Ascending aorta (tissue), 2 donors: Measurements from ENCODE around the gene AGTR1. TPM values are rescaled to one million over a fixed set of nuclear protein-coding genes. Genes with fewer than 3 reads are reported as not detected.

Experiments used
- DNase-seq, 2 donors: peaks; one replicate each; pipeline ENCODE4 v3.0.0-alpha.2; 2019; ENCODE audit warnings: low spot score in 2 of 2
- H3K27ac ChIP-seq, 2 donors: fragments of 200-600 bp; sonication (generic); one replicate each; pipeline ENCODE4 v1.5.1; 2016 to 2017; ENCODE audit warnings: mild to moderate bottlenecking in 1 of 2
- H3K27me3 ChIP-seq: fragments of 200-600 bp; sonication (generic); one replicate; pipeline ENCODE4 v1.5.1; 2017
- H3K36me3 ChIP-seq, 2 donors: fragments of 200-600 bp; sonication (generic); one replicate each; pipeline ENCODE4 v1.5.1; 2016
- H3K4me1 ChIP-seq, 2 donors: fragments of 200-600 bp; sonication (generic); one replicate each; pipeline ENCODE4 v1.5.1; 2016 to 2017; ENCODE audit warnings: mild to moderate bottlenecking in 1 of 2
- H3K4me3 ChIP-seq, 2 donors: fragments of 200-600 bp; sonication (generic); one replicate each; pipeline ENCODE4 v1.5.1; 2016 to 2017; ENCODE audit warnings: mild to moderate bottlenecking in 1 of 2
- H3K9me3 ChIP-seq, 2 donors: fragments of 200-600 bp; sonication (generic); one replicate each; pipeline ENCODE4 v1.5.1; 2016
- intact Hi-C: fragments of 100-400 bp; cut with DNase I; formaldehyde crosslinking; loops from one replicate; pipeline ENCODE4 v1.15.1; 2023
- total RNA-seq: library from RNA; depleted of rRNA; stranded (reverse); fragments of >200 nt; gene quantifications from one replicate; pipeline ENCODE4 v1.1.0, GENCODE V29; 2016
- TF ChIP-seq, protein P1 (sequence below), 3 experiments: fragments of 200-600 bp in 2 of 3; fragments of 450-650 bp in 1 of 3; sonication (generic) in 2 of 3; IDR thresholded peaks; one replicate each; pipeline ENCODE4 v1.5.1; 2016 to 2019; ENCODE audit warnings: antibody characterized with exemption in 3 of 3, mild to moderate bottlenecking in 1 of 3, moderate library complexity in 1 of 3

The AGTR1 gene
- total RNA-seq, 1 donor from 2014 or later = 20.0 TPM

DNA sequence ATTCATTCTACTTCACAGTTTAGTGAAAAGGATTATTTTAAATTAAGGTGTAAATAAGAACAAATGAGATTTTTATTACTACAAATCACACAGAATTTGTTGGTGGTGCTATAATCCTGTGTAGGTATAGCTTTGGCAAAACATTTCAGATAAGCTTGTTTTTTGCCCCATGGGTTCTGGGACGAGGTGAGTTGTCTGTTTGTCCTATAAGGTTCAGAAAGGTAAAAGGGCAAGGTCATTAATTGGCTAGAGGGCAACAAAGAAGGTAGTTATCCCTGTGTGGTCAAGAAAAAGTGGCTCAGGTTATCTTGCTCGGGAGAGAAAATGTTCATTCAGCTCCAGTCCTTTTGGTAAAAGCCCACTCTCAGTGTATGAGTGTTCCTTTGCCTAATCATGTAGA, 23.2 kb downstream of the AGTR1 start:
- Histone ChIP-seq H3K4me3 (no peak overlapping the region), H3K9me3 (no peaks in the 10 kb centered on the region), H3K36me3 (no peaks in the 10 kb centered on the region), H3K27me3 (no peaks in the 10 kb centered on the region), H3K27ac (no peak overlapping the region), H3K4me1 (no peaks in the 10 kb centered on the region)
- no peak for DNase-seq
- TF ChIP-seq, protein P1, sequence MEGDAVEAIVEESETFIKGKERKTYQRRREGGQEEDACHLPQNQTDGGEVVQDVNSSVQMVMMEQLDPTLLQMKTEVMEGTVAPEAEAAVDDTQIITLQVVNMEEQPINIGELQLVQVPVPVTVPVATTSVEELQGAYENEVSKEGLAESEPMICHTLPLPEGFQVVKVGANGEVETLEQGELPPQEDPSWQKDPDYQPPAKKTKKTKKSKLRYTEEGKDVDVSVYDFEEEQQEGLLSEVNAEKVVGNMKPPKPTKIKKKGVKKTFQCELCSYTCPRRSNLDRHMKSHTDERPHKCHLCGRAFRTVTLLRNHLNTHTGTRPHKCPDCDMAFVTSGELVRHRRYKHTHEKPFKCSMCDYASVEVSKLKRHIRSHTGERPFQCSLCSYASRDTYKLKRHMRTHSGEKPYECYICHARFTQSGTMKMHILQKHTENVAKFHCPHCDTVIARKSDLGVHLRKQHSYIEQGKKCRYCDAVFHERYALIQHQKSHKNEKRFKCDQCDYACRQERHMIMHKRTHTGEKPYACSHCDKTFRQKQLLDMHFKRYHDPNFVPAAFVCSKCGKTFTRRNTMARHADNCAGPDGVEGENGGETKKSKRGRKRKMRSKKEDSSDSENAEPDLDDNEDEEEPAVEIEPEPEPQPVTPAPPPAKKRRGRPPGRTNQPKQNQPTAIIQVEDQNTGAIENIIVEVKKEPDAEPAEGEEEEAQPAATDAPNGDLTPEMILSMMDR (IDR thresholded peaks at IDR 0.05) = no peak
- intact Hi-C loops = no loop called here

DNA sequence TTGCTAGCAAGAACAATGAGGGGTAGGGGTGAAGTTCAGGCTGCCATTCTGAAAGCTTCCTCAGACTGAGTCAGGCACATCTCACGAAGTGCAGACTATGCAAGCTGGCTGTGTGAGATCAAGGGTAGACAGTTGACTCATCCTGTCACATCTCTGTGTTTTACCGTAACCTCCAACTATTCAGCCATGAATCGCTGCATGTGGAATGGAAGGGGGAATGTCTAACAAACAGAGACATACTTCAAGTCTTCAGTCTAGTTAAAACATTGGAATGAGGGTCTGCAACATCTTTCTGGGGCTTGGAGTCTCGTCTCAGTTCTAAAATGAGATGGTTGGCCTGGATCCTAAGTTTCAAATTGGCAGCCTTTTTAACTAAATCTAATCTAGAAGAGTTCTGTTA, 25.9 kb downstream of the AGTR1 start:
- intact Hi-C loops = no loop called here

DNA sequence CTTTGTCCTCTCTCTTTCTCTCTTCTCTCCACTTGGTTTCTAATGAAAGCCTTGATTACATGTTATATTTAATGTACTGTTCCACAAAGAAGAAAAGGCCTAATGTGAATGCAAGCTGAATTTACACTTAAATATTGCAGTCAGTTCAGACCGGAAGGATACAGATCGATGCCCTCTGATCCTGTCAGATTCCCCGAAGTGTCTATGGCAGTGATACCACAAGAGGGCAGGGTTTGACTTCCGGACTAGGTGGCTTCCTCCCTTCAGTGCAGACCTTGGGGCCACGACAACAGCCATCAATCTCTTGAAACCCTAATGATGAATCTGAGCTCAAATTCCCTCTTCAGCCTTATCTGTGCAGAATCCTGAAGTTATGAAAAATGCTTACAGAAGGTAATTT, 29.5 kb downstream of the AGTR1 start:
- H3K27me3 ChIP-seq = no peaks in the 10 kb centered on the region
- no peaks in the 10 kb centered on the region for H3K36me3 ChIP-seq
- DNase-seq = no peak
- H3K27ac ChIP-seq = no peak overlapping the region
- no peaks in the 10 kb centered on the region for H3K9me3 ChIP-seq
- intact Hi-C loops = no loop called here
- H3K4me1 ChIP-seq = no peaks in the 10 kb centered on the region
- TF ChIP-seq, protein P1 (IDR thresholded peaks at IDR 0.05) = peak in 2 of 3 experiments; percentile 4 to 13
- no peak overlapping the region for H3K4me3 ChIP-seq

More for the DNA sequence above, 25.9 kb downstream of the AGTR1 start:
- TF ChIP-seq, protein P1 (IDR thresholded peaks at IDR 0.05) = no peak
- no peaks in the 10 kb centered on the region for H3K9me3 ChIP-seq
- DNase-seq = no peak
- no peaks in the 10 kb centered on the region for H3K27me3 ChIP-seq
- no peaks in the 10 kb centered on the region for H3K4me1 ChIP-seq
- H3K27ac ChIP-seq = no peak overlapping the region
- H3K4me3 ChIP-seq = no peak overlapping the region
- H3K36me3 ChIP-seq = no peaks in the 10 kb centered on the region

DNA sequence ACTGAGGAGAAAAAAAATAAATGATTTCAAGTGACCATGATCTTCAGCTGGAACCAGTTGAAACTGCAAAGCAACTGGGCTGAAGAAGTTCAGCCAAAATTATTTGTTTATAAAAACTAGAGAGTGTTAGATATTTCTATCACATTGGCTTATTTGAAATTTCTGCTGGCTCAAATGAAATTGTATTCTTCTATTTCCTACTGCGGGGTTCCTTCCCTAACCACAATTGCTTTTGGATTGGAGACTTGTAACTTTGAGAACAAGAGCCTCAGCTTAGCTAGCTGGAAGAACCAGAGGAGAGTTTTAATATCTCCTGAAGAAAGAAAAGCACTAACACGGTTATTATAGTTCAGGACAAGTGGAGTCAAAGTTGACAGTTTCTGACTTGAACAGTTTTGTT, 31.1 kb downstream of the AGTR1 start:
- no peaks in the 10 kb centered on the region for H3K27me3 ChIP-seq
- intact Hi-C loops = no loop called here
- no peaks in the 10 kb centered on the region for H3K4me1 ChIP-seq
- DNase-seq = no peak
- TF ChIP-seq, protein P1 (IDR thresholded peaks at IDR 0.05) = no peak
- H3K4me3 ChIP-seq = no peak overlapping the region
- H3K9me3 ChIP-seq = no peaks in the 10 kb centered on the region
- H3K27ac ChIP-seq = no peak overlapping the region
- H3K36me3 ChIP-seq = no peaks in the 10 kb centered on the region

DNA sequence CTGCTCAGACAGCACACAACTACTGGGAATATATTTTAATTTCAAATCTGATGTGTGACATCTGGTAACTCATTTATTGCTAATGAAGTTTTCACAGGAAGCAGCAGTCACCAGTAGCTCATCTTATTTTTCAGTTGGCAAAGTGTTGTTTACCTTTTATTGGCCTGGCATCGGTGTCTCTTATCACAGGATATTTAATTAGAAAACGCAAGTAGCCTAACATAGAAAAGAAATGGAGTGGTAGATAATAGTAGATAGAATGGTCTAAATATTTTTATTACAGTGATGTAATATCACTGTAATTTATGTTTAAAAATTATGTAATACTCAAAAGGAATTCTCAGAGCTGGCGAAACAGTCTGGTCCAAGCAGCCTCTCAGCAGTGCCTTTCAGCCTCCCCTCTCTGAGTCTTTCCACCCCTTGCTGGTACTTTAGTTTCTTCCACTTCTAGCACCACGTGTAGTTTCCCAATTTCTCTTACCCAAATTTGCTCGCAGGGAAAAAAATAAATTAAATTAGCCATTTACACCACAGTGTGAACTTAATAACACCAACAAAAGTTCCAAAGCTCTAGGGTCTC, 31.9 kb downstream of the AGTR1 start:
- no peaks in the 10 kb centered on the region for H3K9me3 ChIP-seq
- TF ChIP-seq, protein P1 (IDR thresholded peaks at IDR 0.05) = no peak
- intact Hi-C loops = no loop called here

DNA sequence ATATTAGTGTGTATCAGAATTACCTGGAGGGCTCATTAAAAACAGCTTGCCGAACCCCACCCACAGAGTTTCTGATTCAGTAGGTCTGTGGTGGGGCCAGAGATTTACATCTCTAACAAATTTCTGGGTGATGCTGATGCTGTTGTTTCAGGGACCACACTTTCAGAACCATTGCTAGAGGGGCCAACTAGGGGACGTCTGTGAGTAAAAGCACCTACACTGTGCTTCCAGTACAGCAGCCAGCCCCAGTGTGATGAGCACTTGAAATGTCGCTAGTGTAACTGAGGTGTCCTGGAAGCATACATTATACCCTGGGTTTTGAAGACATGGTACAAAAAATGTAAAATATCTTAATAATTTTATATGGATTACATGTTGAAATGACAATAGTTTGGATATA, 33.0 kb downstream of the AGTR1 start:
- H3K4me1 ChIP-seq = no peaks in the 10 kb centered on the region
- DNase-seq = no peak
- no peak overlapping the region for H3K4me3 ChIP-seq
- no peak overlapping the region for H3K27ac ChIP-seq
- H3K27me3 ChIP-seq = no peaks in the 10 kb centered on the region
- no peaks in the 10 kb centered on the region for H3K9me3 ChIP-seq
- TF ChIP-seq, protein P1 (IDR thresholded peaks at IDR 0.05) = no peak
- no peaks in the 10 kb centered on the region for H3K36me3 ChIP-seq
- intact Hi-C loops = no loop called here

More for the DNA sequence above, 31.9 kb downstream of the AGTR1 start:
- Histone ChIP-seq H3K27ac (no peak overlapping the region), H3K4me3 (no peak overlapping the region), H3K36me3 (no peaks in the 10 kb centered on the region), H3K4me1 (no peaks in the 10 kb centered on the region), H3K27me3 (no peaks in the 10 kb centered on the region)
- no peak for DNase-seq
